Glutamatergic neuron (in vitro differentiated cells): ENCODE data around the gene DOCK1. TPM values are rescaled to one million over a fixed set of nuclear protein-coding genes. Genes with fewer than 3 reads are reported as not detected.

Experiments used
- DNase-seq: peaks from one replicate; pipeline ENCODE4 v3.0.0; 2022
- H3K27ac Mint-ChIP-seq: one replicate; pipeline ENCODE4 v1.8.0; 2020; ENCODE audit warnings: mild to moderate bottlenecking, mixed read lengths, inconsistent platforms; ENCODE audit not compliant: unreplicated experiment
- H3K27me3 Mint-ChIP-seq: one replicate; pipeline ENCODE4 v1.8.0; 2020; ENCODE audit warnings: mild to moderate bottlenecking, moderate library complexity, mixed read lengths, inconsistent platforms; ENCODE audit not compliant: unreplicated experiment
- H3K36me3 Mint-ChIP-seq: one replicate; pipeline ENCODE4 v1.8.0; 2020; ENCODE audit warnings: mild to moderate bottlenecking, mixed read lengths, inconsistent platforms; ENCODE audit not compliant: unreplicated experiment
- H3K4me1 Mint-ChIP-seq: one replicate; pipeline ENCODE4 v1.8.0; 2020; ENCODE audit warnings: mild to moderate bottlenecking, low read depth, mixed read lengths, inconsistent platforms; ENCODE audit not compliant: unreplicated experiment
- H3K4me3 Mint-ChIP-seq: one replicate; pipeline ENCODE4 v1.8.0; 2020; ENCODE audit warnings: mild to moderate bottlenecking, mixed read lengths, inconsistent platforms; ENCODE audit not compliant: unreplicated experiment
- H3K9me3 Mint-ChIP-seq: one replicate; pipeline ENCODE4 v1.8.0; 2020; ENCODE audit warnings: mild to moderate bottlenecking, moderate library complexity, mixed read lengths, inconsistent platforms; ENCODE audit not compliant: unreplicated experiment
- total RNA-seq: library from RNA; stranded (reverse); fragmentation: NEBNext Ultra II Directional; extraction: Animal tissue kit (Norgen Biotek cat#: 25700); gene quantifications from one replicate; pipeline ENCODE4 v1.2.1, GENCODE V29; 2021; ENCODE audit not compliant: unreplicated experiment
- TF ChIP-seq, protein P1 (sequence below): fragments of 200-600 bp; sonication (generic); IDR thresholded peaks from one replicate; pipeline ENCODE4 v1.5.0; 2021; ENCODE audit not compliant: partially characterized antibody, unreplicated experiment

Gene DOCK1
- total RNA-seq, 1 donor from 2014 or later = 19.7 TPM

GRCh38 chr10:127267442-127267841 is 362.2 kb downstream of the DOCK1 start:
- no peaks in the 10 kb centered on the region for H3K9me3 Mint-ChIP-seq
- TF ChIP-seq, protein P1, sequence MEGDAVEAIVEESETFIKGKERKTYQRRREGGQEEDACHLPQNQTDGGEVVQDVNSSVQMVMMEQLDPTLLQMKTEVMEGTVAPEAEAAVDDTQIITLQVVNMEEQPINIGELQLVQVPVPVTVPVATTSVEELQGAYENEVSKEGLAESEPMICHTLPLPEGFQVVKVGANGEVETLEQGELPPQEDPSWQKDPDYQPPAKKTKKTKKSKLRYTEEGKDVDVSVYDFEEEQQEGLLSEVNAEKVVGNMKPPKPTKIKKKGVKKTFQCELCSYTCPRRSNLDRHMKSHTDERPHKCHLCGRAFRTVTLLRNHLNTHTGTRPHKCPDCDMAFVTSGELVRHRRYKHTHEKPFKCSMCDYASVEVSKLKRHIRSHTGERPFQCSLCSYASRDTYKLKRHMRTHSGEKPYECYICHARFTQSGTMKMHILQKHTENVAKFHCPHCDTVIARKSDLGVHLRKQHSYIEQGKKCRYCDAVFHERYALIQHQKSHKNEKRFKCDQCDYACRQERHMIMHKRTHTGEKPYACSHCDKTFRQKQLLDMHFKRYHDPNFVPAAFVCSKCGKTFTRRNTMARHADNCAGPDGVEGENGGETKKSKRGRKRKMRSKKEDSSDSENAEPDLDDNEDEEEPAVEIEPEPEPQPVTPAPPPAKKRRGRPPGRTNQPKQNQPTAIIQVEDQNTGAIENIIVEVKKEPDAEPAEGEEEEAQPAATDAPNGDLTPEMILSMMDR = no peak
- H3K4me1 Mint-ChIP-seq = peaks cover 4% of the 10 kb centered on the region
- H3K4me3 Mint-ChIP-seq = no peak overlapping the region
- no peak overlapping the region for H3K27ac Mint-ChIP-seq
- peaks cover 3% of the 10 kb centered on the region for H3K36me3 Mint-ChIP-seq
- DNase-seq = no peak
- peaks cover 1% of the 10 kb centered on the region for H3K27me3 Mint-ChIP-seq

DNA sequence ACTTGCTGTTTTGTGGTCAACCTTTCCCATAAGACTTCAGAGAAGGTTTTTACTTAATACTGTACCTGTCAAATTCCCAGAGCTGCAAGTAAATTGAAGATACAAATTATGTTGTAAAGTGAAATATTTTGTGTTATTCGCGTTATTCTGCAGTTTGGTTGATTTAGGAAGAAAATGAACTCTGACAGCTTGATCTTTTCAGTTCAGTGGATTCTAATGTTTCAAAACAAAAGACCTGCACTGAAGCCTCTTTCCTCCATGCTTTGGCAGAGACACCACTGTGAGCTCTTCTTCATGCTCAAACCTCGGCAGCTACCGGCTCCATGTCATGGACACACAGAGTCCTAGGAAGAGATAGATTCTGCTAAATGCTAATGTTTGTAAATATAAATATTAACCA is 366.8 kb downstream of the DOCK1 start:
- H3K36me3 Mint-ChIP-seq = peaks cover 8% of the 10 kb centered on the region
- H3K9me3 Mint-ChIP-seq = no peaks in the 10 kb centered on the region
- TF ChIP-seq, protein P1 = no peak
- H3K27ac Mint-ChIP-seq = no peak overlapping the region
- no peaks in the 10 kb centered on the region for H3K4me1 Mint-ChIP-seq
- DNase-seq = no peak
- H3K4me3 Mint-ChIP-seq = no peak overlapping the region
- no peaks in the 10 kb centered on the region for H3K27me3 Mint-ChIP-seq

GRCh38 chr10:127275272-127275671 is 370.0 kb downstream of the DOCK1 start:
- no peaks in the 10 kb centered on the region for H3K27me3 Mint-ChIP-seq

DNA sequence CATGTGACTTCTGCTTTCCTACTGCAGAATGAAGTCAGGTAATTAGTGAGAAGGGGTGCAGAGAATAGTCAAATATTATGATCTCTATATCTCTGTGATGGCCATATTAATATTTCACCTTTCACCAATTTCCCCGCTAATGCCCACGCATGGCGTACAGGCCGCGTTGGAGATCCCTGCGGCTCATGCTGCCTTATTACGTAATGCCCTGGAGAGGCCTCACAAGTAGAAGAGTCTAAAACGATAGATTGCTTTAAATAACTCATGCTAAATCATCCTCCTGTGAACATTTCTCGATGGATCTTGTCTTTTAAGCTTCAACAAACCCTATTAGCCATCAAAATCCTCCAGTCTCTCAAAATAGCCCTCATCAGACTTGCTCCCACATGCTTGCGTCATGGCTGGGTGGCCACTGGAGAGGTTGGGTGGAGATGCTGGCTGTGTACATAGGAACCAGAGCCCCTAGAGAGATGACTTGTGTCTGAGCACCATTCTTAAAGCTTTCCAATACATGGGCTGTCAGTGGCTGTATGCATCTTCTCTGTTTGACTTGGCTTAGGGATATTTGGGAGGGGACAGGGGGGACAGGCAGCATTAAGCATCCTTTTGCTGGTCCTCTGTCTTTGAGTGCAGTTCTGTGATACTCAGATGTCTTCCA is 370.7 kb downstream of the DOCK1 start:
- Mint-ChIP-seq H3K27ac (no peak overlapping the region), H3K27me3 (no peaks in the 10 kb centered on the region), H3K4me3 (no peak overlapping the region), H3K36me3 (peaks cover 13% of the 10 kb centered on the region), H3K9me3 (peaks cover 4% of the 10 kb centered on the region), H3K4me1 (no peaks in the 10 kb centered on the region)
- TF ChIP-seq, protein P1 = no peak
- no peak for DNase-seq

More at GRCh38 chr10:127275272-127275671, 370.0 kb downstream of the DOCK1 start:
- Mint-ChIP-seq H3K4me3 (no peak overlapping the region), H3K36me3 (peaks cover 8% of the 10 kb centered on the region), H3K9me3 (no peaks in the 10 kb centered on the region), H3K4me1 (no peaks in the 10 kb centered on the region), H3K27ac (no peak overlapping the region)
- TF ChIP-seq, protein P1 = no peak
- DNase-seq = no peak

GRCh38 chr10:127276794-127277462 is 371.7 kb downstream of the DOCK1 start:
- no peak overlapping the region for H3K27ac Mint-ChIP-seq
- TF ChIP-seq, protein P1 = no peak
- H3K9me3 Mint-ChIP-seq = peaks cover 4% of the 10 kb centered on the region
- H3K4me3 Mint-ChIP-seq = no peak overlapping the region
- H3K27me3 Mint-ChIP-seq = no peaks in the 10 kb centered on the region
- DNase-seq = no peak
- no peaks in the 10 kb centered on the region for H3K4me1 Mint-ChIP-seq
- H3K36me3 Mint-ChIP-seq = peaks cover 22% of the 10 kb centered on the region
